Epithelial cell of esophagus (primary cell): Measurements from ENCODE around the gene CFAP206.

Experiments used
- DNase-seq: peaks from one replicate; pipeline ENCODE4 v3.0.0; 2010; ENCODE audit warnings: low read depth
- H3K4me3 ChIP-seq: 2 replicates; pipeline ENCODE4 v1.5.1; 2011; ENCODE audit warnings: mild to moderate bottlenecking, low read length, control low read depth
- TF ChIP-seq, protein P1 (sequence below): IDR thresholded peaks from 2 replicates; pipeline ENCODE4 v1.5.1; 2011; ENCODE audit warnings: low read depth, mild to moderate bottlenecking, low read length, control low read depth, inconsistent platforms; ENCODE audit not compliant: insufficient read depth; ENCODE audit errors: missing control alignments

Gene CFAP206

DNA sequence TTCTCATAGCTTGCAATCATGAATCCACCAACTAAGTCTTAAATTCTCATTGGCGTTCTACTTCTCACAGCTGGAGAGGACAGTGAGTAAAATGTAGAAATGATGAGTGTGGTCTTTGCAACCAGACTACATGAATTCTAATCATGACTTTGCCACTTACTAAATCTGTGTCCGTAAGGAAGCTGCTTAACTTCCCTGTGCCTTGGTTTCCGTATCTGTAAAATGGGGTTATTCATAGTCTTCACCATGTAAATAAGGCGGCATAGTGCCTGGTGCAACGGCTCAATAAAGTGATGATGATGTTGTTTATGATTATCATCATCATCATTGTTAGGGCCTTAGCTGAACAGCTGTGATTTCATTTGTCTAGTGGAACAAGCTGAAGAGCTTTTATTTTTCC lies 12.6 kb downstream of the CFAP206 start:
- TF ChIP-seq, protein P1, sequence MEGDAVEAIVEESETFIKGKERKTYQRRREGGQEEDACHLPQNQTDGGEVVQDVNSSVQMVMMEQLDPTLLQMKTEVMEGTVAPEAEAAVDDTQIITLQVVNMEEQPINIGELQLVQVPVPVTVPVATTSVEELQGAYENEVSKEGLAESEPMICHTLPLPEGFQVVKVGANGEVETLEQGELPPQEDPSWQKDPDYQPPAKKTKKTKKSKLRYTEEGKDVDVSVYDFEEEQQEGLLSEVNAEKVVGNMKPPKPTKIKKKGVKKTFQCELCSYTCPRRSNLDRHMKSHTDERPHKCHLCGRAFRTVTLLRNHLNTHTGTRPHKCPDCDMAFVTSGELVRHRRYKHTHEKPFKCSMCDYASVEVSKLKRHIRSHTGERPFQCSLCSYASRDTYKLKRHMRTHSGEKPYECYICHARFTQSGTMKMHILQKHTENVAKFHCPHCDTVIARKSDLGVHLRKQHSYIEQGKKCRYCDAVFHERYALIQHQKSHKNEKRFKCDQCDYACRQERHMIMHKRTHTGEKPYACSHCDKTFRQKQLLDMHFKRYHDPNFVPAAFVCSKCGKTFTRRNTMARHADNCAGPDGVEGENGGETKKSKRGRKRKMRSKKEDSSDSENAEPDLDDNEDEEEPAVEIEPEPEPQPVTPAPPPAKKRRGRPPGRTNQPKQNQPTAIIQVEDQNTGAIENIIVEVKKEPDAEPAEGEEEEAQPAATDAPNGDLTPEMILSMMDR, result no peak
- H3K4me3 ChIP-seq, result no peak overlapping the region
- no peak for DNase-seq

DNA sequence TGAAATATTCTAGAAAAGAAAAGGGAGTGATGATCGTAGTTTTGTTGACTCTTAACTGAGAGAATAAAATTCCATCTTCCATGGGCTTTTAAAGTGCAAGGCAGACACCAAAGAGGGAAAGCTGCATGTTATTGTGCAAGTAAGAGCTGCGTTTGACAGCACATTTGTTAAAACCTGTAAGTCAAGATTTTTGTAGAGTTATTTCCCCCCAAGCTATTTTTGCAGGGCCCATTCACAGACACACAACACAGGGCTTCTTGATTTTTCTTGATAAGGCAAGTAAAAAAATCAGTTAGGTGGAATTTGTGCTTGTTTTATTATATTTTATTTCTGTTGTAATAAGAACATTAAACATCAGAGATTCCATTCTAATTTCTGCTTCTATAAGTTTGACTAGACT lies 13.8 kb downstream of the CFAP206 start:
- TF ChIP-seq, protein P1, result no peak
- DNase-seq, result peak; percentile 83
- H3K4me3 ChIP-seq, result no peak overlapping the region

DNA sequence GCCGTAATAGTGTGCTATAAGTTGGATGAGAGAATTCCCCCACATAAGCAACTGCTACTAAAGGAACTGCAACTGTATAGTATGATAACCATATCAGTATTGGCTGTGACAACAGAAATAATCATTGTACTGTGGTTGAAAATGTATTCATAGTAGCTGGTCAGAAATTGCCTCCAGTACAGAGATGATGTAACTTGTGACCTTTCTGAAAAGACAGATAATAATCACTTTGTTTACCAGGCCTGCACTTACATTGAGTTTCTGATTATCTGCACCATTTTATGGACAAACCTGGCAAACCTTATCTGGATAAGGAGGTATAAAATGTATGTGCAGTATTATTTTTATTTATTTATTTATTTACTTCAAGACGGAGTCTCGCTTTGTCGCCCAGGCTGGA lies 19.0 kb downstream of the CFAP206 start:
- no peak for DNase-seq
- TF ChIP-seq, protein P1, result no peak
- no peak overlapping the region for H3K4me3 ChIP-seq

DNA sequence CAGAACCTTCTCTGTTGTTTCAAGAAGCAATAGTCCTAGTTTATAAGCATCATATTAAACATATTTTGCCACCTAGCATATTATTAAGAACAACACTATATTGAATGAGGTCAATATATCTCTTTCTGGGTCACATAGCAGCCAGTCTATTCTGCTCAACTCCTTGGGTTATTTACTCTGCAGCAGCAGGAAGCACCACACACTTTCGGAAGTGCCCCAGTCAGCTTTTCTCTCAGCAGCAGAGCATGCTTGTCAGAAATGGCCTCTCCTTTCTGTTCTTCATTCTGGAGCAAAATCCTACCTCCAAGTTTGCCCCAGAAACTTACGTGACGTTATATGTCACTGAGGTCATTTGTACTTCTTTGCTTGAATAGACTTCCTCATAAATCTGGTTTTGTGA lies 22.7 kb downstream of the CFAP206 start:
- no peak overlapping the region for H3K4me3 ChIP-seq
- DNase-seq, result no peak
- TF ChIP-seq, protein P1, result no peak

DNA sequence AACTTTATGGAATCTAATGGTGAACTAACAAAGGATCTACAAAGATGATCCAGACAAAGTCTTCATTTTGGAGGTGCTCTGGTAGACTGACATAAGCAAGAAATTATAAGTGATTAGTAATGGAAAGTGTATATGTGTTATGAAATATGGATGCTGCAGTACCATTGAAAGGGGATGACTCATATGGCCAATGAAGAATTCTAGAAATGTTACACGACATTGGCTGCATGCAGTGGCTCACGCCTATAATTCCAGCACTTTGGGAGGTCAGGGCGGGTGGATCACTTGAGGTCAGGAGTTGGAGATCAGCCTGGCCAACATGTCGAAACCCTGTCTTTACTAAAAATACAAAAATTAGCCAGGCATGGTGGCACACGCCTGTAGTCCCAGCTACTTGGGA lies 23.5 kb downstream of the CFAP206 start:
- no peak overlapping the region for H3K4me3 ChIP-seq
- peak; percentile 41 for DNase-seq
- TF ChIP-seq, protein P1, result no peak

DNA sequence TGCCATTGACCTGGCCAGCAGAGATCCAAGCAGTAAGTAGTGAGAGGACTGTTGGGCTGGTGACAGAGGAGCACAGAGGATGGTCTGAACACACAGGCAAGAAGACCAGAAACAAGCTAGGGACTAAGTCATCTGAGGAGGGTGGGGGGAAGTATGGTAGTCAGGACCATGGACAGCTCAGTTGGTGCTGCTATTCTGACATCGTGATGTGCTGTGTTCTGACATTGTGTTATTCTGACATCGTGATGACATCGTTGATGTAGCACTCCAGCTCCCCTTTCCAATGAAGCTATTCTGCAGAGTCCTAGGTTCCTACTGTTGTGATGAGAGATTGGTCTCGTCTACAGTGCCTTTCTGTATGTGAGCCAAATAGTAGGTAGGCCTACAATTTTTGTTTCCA lies 28.7 kb downstream of the CFAP206 start:
- no peak overlapping the region for H3K4me3 ChIP-seq
- DNase-seq, result peak; percentile 80
- TF ChIP-seq, protein P1, result no peak

DNA sequence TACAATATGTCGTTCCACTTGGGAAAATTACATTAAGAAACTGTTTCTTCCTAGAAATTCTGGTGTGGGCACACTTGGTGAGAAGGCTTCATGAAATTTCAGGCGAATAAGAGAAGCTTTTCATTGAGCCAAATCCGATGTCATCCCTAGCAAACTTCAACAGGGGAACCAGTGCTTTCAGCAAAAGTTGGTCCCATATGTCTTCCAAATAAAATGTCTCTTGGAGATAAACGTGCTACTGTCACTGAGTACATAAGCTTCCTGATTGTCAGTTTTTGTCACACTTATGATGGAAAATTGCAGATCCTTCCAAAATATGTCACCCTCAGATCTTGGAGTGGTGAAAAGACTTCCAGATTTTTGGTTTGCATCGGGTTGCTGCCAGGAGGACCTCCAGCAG lies 33.9 kb downstream of the CFAP206 start:
- no peak for DNase-seq
- H3K4me3 ChIP-seq, result no peak overlapping the region
- TF ChIP-seq, protein P1, result no peak
